Nephron progenitor cell (in vitro differentiated cells): Measurements from ENCODE around the gene ST7.

Source experiments
- DNase-seq: peaks from one replicate; pipeline ENCODE4 v3.0.0; 2021
- H3K27ac Mint-ChIP-seq: 2 replicates; pipeline ENCODE4 v1.8.0; 2021; ENCODE audit warnings: mild to moderate bottlenecking, moderate library complexity, mixed read lengths
- H3K27me3 Mint-ChIP-seq: 2 replicates; pipeline ENCODE4 v1.8.0; 2021; ENCODE audit warnings: mild to moderate bottlenecking, low read depth, mixed read lengths; ENCODE audit not compliant: poor library complexity
- H3K36me3 Mint-ChIP-seq: 2 replicates; pipeline ENCODE4 v1.8.0; 2021; ENCODE audit warnings: low read depth, mixed read lengths
- H3K4me1 Mint-ChIP-seq: 2 replicates; pipeline ENCODE4 v1.8.0; 2021; ENCODE audit warnings: mixed read lengths
- H3K4me3 Mint-ChIP-seq: 2 replicates; pipeline ENCODE4 v1.8.0; 2021; ENCODE audit warnings: mild to moderate bottlenecking, moderate library complexity, mixed read lengths
- H3K9me3 Mint-ChIP-seq: 2 replicates; pipeline ENCODE4 v1.8.0; 2021; ENCODE audit warnings: mild to moderate bottlenecking, moderate library complexity, mixed read lengths
- CTCF ChIP-seq: fragments of 200-600 bp; sonication (generic); IDR thresholded peaks from 2 replicates; pipeline ENCODE4 v1.5.0; 2021; ENCODE audit warnings: antibody characterized with exemption

The ST7 gene

GRCh38 chr7:116984917-116985316, 31.6 kb downstream of the ST7 start:
- DNase-seq: no peak

GRCh38 chr7:116985575-116985974, 32.3 kb downstream of the ST7 start:
- TF ChIP-seq CTCF: no peak
- no peaks in the 10 kb centered on the region for H3K9me3 Mint-ChIP-seq
- peaks cover under 1% of the 10 kb centered on the region for H3K36me3 Mint-ChIP-seq
- no peak for DNase-seq
- no peak overlapping the region for H3K27ac Mint-ChIP-seq
- H3K4me1 Mint-ChIP-seq: no peaks in the 10 kb centered on the region
- no peak overlapping the region for H3K4me3 Mint-ChIP-seq
- no peaks in the 10 kb centered on the region for H3K27me3 Mint-ChIP-seq

More at GRCh38 chr7:116984917-116985316, 31.6 kb downstream of the ST7 start:
- peak; percentile 63 for TF ChIP-seq CTCF
- no peaks in the 10 kb centered on the region for H3K4me1 Mint-ChIP-seq
- no peaks in the 10 kb centered on the region for H3K27me3 Mint-ChIP-seq
- no peak overlapping the region for H3K4me3 Mint-ChIP-seq
- no peaks in the 10 kb centered on the region for H3K9me3 Mint-ChIP-seq
- H3K27ac Mint-ChIP-seq: no peak overlapping the region
- no peaks in the 10 kb centered on the region for H3K36me3 Mint-ChIP-seq

GRCh38 chr7:116986611-116987565, 33.6 kb downstream of the ST7 start:
- Mint-ChIP-seq H3K27ac (no peak overlapping the region), H3K4me1 (no peaks in the 10 kb centered on the region)
- TF ChIP-seq CTCF: no peak

GRCh38 chr7:116988363-116988989, 35.2 kb downstream of the ST7 start:
- DNase-seq: no peak

More at GRCh38 chr7:116986611-116987565, 33.6 kb downstream of the ST7 start:
- no peak for DNase-seq
- Mint-ChIP-seq H3K4me3 (no peak overlapping the region), H3K9me3 (peaks cover 9% of the 10 kb centered on the region), H3K27me3 (no peaks in the 10 kb centered on the region), H3K36me3 (peaks cover 13% of the 10 kb centered on the region)

GRCh38 chr7:116990056-116990455, 36.8 kb downstream of the ST7 start:
- Mint-ChIP-seq H3K9me3 (peaks cover 24% of the 10 kb centered on the region), H3K4me1 (no peaks in the 10 kb centered on the region), H3K4me3 (no peak overlapping the region), H3K27me3 (no peaks in the 10 kb centered on the region), H3K27ac (no peak overlapping the region), H3K36me3 (peaks cover 27% of the 10 kb centered on the region)
- TF ChIP-seq CTCF: no peak
- no peak for DNase-seq

More at GRCh38 chr7:116988363-116988989, 35.2 kb downstream of the ST7 start:
- H3K27me3 Mint-ChIP-seq: no peaks in the 10 kb centered on the region
- peaks cover 27% of the 10 kb centered on the region for H3K36me3 Mint-ChIP-seq
- TF ChIP-seq CTCF: no peak
- peaks cover 24% of the 10 kb centered on the region for H3K9me3 Mint-ChIP-seq
- H3K4me1 Mint-ChIP-seq: no peaks in the 10 kb centered on the region
- H3K27ac Mint-ChIP-seq: no peak overlapping the region
- no peak overlapping the region for H3K4me3 Mint-ChIP-seq
